ENCODE measurements around the gene LDLRAD3. TPM values are rescaled to one million over a fixed set of nuclear protein-coding genes. Genes with fewer than 3 reads are reported as not detected.

LDLRAD3 gene
- total RNA-seq, 1 experiment from 2014 or later, result 12.1 TPM

GRCh38 chr11:35937111-35937510, 6.8 kb upstream of the LDLRAD3 start:
- Histone ChIP-seq H3K56ac (ENCODE audit: insufficient read length, low read depth, low read length) (no peak overlapping the region), H3K9me3 (ENCODE audit: control insufficient read depth, low read depth, low read length) (no peaks in the 10 kb centered on the region), H4K20me1 (ENCODE audit: control insufficient read depth, insufficient read depth, insufficient read length) (no peaks in the 10 kb centered on the region), H3K4me2 (ENCODE audit: insufficient read depth, insufficient read length, low read length) (no peak overlapping the region), H2BK120ac (ENCODE audit: low read depth, low read length, poor library complexity, severe bottlenecking) (no peak overlapping the region), H3K4ac (ENCODE audit: low read depth, low read length) (no peak overlapping the region), H2BK15ac (ENCODE audit: low read depth, low read length) (no peak overlapping the region), H3K79me1 (ENCODE audit: insufficient read depth, low read depth, low read length, poor library complexity, severe bottlenecking) (no peaks in the 10 kb centered on the region), H3K23ac (ENCODE audit: insufficient read length, low read depth, low read length) (no peak overlapping the region), H2BK5ac (ENCODE audit: insufficient read length, low read length) (no peak overlapping the region), H3K27me3 (ENCODE audit: insufficient read depth, low read length) (no peaks in the 10 kb centered on the region), H4K91ac (ENCODE audit: insufficient read length, low read depth, low read length) (no peak overlapping the region), H3K79me2 (ENCODE audit: insufficient read depth, low read length) (no peaks in the 10 kb centered on the region), H2AK5ac (ENCODE audit: insufficient read length, low read length) (no peak overlapping the region), H3K23me2 (ENCODE audit: insufficient read length, low read depth, low read length, poor library complexity, severe bottlenecking) (no peaks in the 10 kb centered on the region), H4K8ac (replicated peaks; ENCODE audit: insufficient read length, low read depth, low read length) (no peak overlapping the region), H3K4me1 (ENCODE audit: insufficient read depth, low read length) (no peaks in the 10 kb centered on the region), H2BK12ac (ENCODE audit: insufficient read length, low read depth, low read length) (no peak overlapping the region), H4K5ac (ENCODE audit: insufficient read length, low read depth, low read length) (no peak overlapping the region), H3K14ac (ENCODE audit: insufficient read depth, low read length) (no peak overlapping the region), H3K27ac (ENCODE audit: insufficient read length, low read depth, low read length) (no peak overlapping the region), H3T11ph (ENCODE audit: low read length) (no peak overlapping the region), H3K18ac (ENCODE audit: insufficient read length, low read depth, low read length) (no peak overlapping the region), H2BK20ac (ENCODE audit: low read depth, low read length, poor library complexity, severe bottlenecking) (no peak overlapping the region), H2AFZ (ENCODE audit: low read length) (no peak overlapping the region), H3K9ac (ENCODE audit: extremely low read depth, insufficient read length, low read length) (no peak overlapping the region)
- H3K27ac Mint-ChIP-seq, result peak overlapping the region in 1 of 3 experiments; percentile 14; a peak in 1 of 7 replicates
- no peak overlapping the region for H3K4me3 Mint-ChIP-seq
- WGBS (ENCODE audit: extremely low coverage, insufficient read length, low lambda C conversion rate), result no CpG with 5 or more reads among the region's 3 CpGs
- TF ChIP-seq CTCF (conservative IDR thresholded peaks at IDR 0.05), result no peak
- H3K27me3 Mint-ChIP-seq (ENCODE audit: low read depth), result peaks cover 6% of the 10 kb centered on the region
- no peaks in the 10 kb centered on the region for H3K36me3 Mint-ChIP-seq (ENCODE audit: insufficient read depth in 1 of 3, low read depth in 3 of 3)
- DNase-seq, result no peak
- H3K4me1 Mint-ChIP-seq, result peaks cover 2 to 10% of the 10 kb centered on the region in 2 experiments; a peak in 3 of 4 replicates
- no peaks in the 10 kb centered on the region; a peak in 1 of 5 replicates for H3K9me3 Mint-ChIP-seq
